Measurements from ENCODE around the gene DGKG. TPM values are rescaled to one million over a fixed set of nuclear protein-coding genes. Genes with fewer than 3 reads are reported as not detected.

DGKG gene
- polyA plus RNA-seq, 1 donor (not counting 4 experiments of a cell fraction or from before 2014, with no cell fraction given), result 0.22 TPM

GRCh38 chr3:186281176-186281575, 80.9 kb downstream of the DGKG start:
- no peak overlapping the region for H3K4me3 ChIP-seq (ENCODE audit: control insufficient read depth in 2 of 3, extremely low read depth in 1 of 3, insufficient read depth in 2 of 3, low read depth in 1 of 3, low read length in 3 of 3)
- DNase-seq (ENCODE audit: low read depth, low spot score), result no peak
- no peak for FAIRE-seq
- no peak overlapping the region for H2AFZ ChIP-seq (ENCODE audit: control insufficient read depth, low read length)
- H3K79me2 ChIP-seq (ENCODE audit: control insufficient read depth, insufficient read depth, low read length), result no peaks in the 10 kb centered on the region
- H3K9ac ChIP-seq (ENCODE audit: control insufficient read depth, extremely low read depth, insufficient read depth, low read length), result no peak overlapping the region
- no peaks in the 10 kb centered on the region for H3K9me1 ChIP-seq (ENCODE audit: control insufficient read depth, extremely low read depth, insufficient read depth, low read length)
- no peaks in the 10 kb centered on the region for H3K36me3 ChIP-seq (ENCODE audit: control insufficient read depth in 2 of 2, extremely low read depth in 1 of 2, insufficient read depth in 2 of 2, low read length in 2 of 2)
- TF ChIP-seq CTCF (optimal IDR thresholded peaks at IDR 0.05 in 1 of 3, IDR thresholded peaks at IDR 0.05 in 1 of 3, conservative IDR thresholded peaks at IDR 0.05 in 1 of 3; ENCODE audit: extremely low read depth in 1 of 3, insufficient read depth in 2 of 3, low read length in 3 of 3), result no peak
- no peak for TF ChIP-seq EZH2 (IDR thresholded peaks at IDR 0.05; ENCODE audit: low read length)
- H3K4me2 ChIP-seq (ENCODE audit: control insufficient read depth, extremely low read depth, insufficient read depth, low read depth, low read length), result no peak overlapping the region
- no peak overlapping the region for H3K27ac ChIP-seq (ENCODE audit: control insufficient read depth, insufficient read depth, low read length)
- H4K20me1 ChIP-seq (ENCODE audit: control insufficient read depth, extremely low read depth, insufficient read depth, low read length), result no peaks in the 10 kb centered on the region
- H3K9me3 ChIP-seq (ENCODE audit: control insufficient read depth, low read depth, low read length), result no peaks in the 10 kb centered on the region
- dilution Hi-C loops (cut with MboI; ENCODE audit: extremely low pct_ligation_motif_present, low sequenced_read_pairs), result no loop called here
- no peaks in the 10 kb centered on the region for H3K4me1 ChIP-seq (ENCODE audit: control insufficient read depth, extremely low read depth, insufficient read depth, low read length)
- peaks cover 3% of the 10 kb centered on the region for H3K27me3 ChIP-seq (ENCODE audit: control insufficient read depth, extremely low read depth, insufficient read depth, low read length)

GRCh38 chr3:186280737-186281136, 81.3 kb downstream of the DGKG start:
- TF ChIP-seq EZH2 (IDR thresholded peaks at IDR 0.05; ENCODE audit: low read length) (no peak), CTCF (optimal IDR thresholded peaks at IDR 0.05 in 1 of 3, IDR thresholded peaks at IDR 0.05 in 1 of 3, conservative IDR thresholded peaks at IDR 0.05 in 1 of 3; ENCODE audit: extremely low read depth in 1 of 3, insufficient read depth in 2 of 3, low read length in 3 of 3) (no peak)
- Histone ChIP-seq H3K36me3 (ENCODE audit: control insufficient read depth in 2 of 2, extremely low read depth in 1 of 2, insufficient read depth in 2 of 2, low read length in 2 of 2) (no peaks in the 10 kb centered on the region), H3K4me1 (ENCODE audit: control insufficient read depth, extremely low read depth, insufficient read depth, low read length) (no peaks in the 10 kb centered on the region), H3K4me2 (ENCODE audit: control insufficient read depth, extremely low read depth, insufficient read depth, low read depth, low read length) (no peak overlapping the region), H3K9me1 (ENCODE audit: control insufficient read depth, extremely low read depth, insufficient read depth, low read length) (no peaks in the 10 kb centered on the region), H2AFZ (ENCODE audit: control insufficient read depth, low read length) (no peak overlapping the region), H3K79me2 (ENCODE audit: control insufficient read depth, insufficient read depth, low read length) (no peaks in the 10 kb centered on the region), H3K9me3 (ENCODE audit: control insufficient read depth, low read depth, low read length) (no peaks in the 10 kb centered on the region), H3K27me3 (ENCODE audit: control insufficient read depth, extremely low read depth, insufficient read depth, low read length) (peaks cover 3% of the 10 kb centered on the region), H3K4me3 (ENCODE audit: control insufficient read depth in 2 of 3, extremely low read depth in 1 of 3, insufficient read depth in 2 of 3, low read depth in 1 of 3, low read length in 3 of 3) (no peak overlapping the region), H3K27ac (ENCODE audit: control insufficient read depth, insufficient read depth, low read length) (no peak overlapping the region), H3K9ac (ENCODE audit: control insufficient read depth, extremely low read depth, insufficient read depth, low read length) (no peak overlapping the region), H4K20me1 (ENCODE audit: control insufficient read depth, extremely low read depth, insufficient read depth, low read length) (no peaks in the 10 kb centered on the region)
- DNase-seq (ENCODE audit: low read depth, low spot score), result no peak
- dilution Hi-C loops (cut with MboI; ENCODE audit: extremely low pct_ligation_motif_present, low sequenced_read_pairs), result no loop called here
- no peak for FAIRE-seq

Measured in keratinocyte (primary cell).